Vagina (tissue), 2 donors: Measurements from ENCODE around the gene MAPK6. TPM values are rescaled to one million over a fixed set of nuclear protein-coding genes. Genes with fewer than 3 reads are reported as not detected.
"Not testable (repeated sequence)": the region's sequence is repeated elsewhere in the genome, so short reads cannot be mapped to it uniquely, and the experiment has no call there.

ENCODE experiments used
- DNase-seq, 2 donors: peaks; one replicate each; pipeline ENCODE4 v3.0.0-alpha.2; 2017; ENCODE audit errors: extremely low spot score in 2 of 2
- H3K27ac ChIP-seq: fragments of 200-600 bp; sonication (generic); one replicate; pipeline ENCODE4 v1.5.1; 2019
- H3K27me3 ChIP-seq: fragments of 200-600 bp; sonication (generic); one replicate; pipeline ENCODE4 v1.5.1; 2019
- H3K36me3 ChIP-seq, 2 donors: fragments of 200-600 bp; sonication (generic); one replicate each; pipeline ENCODE4 v1.5.1; 2017 to 2019
- H3K4me1 ChIP-seq: fragments of 200-600 bp; sonication (generic); one replicate; pipeline ENCODE4 v1.5.1; 2019
- H3K4me3 ChIP-seq, 2 donors: fragments of 200-600 bp; sonication (generic); 1 replicate in 1 of 2; 2 replicates in 1 of 2; pipeline ENCODE4 v1.5.1; 2016 to 2019
- H3K9me3 ChIP-seq: fragments of 200-600 bp; sonication (generic); one replicate; pipeline ENCODE4 v1.5.1; 2019
- CTCF ChIP-seq, 3 experiments: fragments of 450-650 bp in 2 of 3; fragments of 200-600 bp in 1 of 3; sonication (generic) in 1 of 3; IDR thresholded peaks; one replicate each; pipeline ENCODE4 v1.5.1; 2017 to 2019; ENCODE audit warnings: antibody characterized with exemption in 3 of 3, mild to moderate bottlenecking in 2 of 3, moderate library complexity in 2 of 3
- POLR2A ChIP-seq, 2 donors: fragments of 450-650 bp; IDR thresholded peaks; one replicate each; pipeline ENCODE4 v1.6.1; 2017; ENCODE audit warnings: antibody characterized with exemption in 2 of 2, mild to moderate bottlenecking in 2 of 2, moderate library complexity in 2 of 2
- POLR2AphosphoS5 ChIP-seq, 2 donors: sonication (generic); formaldehyde crosslinking; IDR thresholded peaks; one replicate each; pipeline ENCODE4 v1.9.0; 2017; ENCODE audit warnings: antibody characterized with exemption in 2 of 2, mild to moderate bottlenecking in 2 of 2, low read depth in 1 of 2; ENCODE audit not compliant: insufficient read depth in 1 of 2
- intact Hi-C: fragments of 100-400 bp; cut with DNase I; formaldehyde crosslinking; loops from one replicate; pipeline ENCODE4 v1.15.1; 2023
- total RNA-seq: library from RNA; depleted of rRNA; stranded (reverse); fragments of >200 nt; gene quantifications from one replicate; pipeline ENCODE4 v1.2.3, GENCODE V29; 2016

The MAPK6 gene
- total RNA-seq, 1 donor from 2014 or later, result 41.0 TPM

- Histone ChIP-seq H3K9me3 (no peaks in the 10 kb centered on the region), H3K36me3 (no peaks in the 10 kb centered on the region), H3K4me3 (no peak overlapping the region), H3K4me1 (peaks cover 36% of the 10 kb centered on the region), H3K27ac (peak overlapping the region; percentile 71), H3K27me3 (no peaks in the 10 kb centered on the region)
- intact Hi-C loops, result no loop called here
- TF ChIP-seq CTCF (IDR thresholded peaks at IDR 0.05) (no peak), POLR2AphosphoS5 (IDR thresholded peaks at IDR 0.05; ENCODE audit: insufficient read depth in 1 of 2, low read depth in 1 of 2) (peak; percentile 58 to 91)
- no peak for DNase-seq
Observed at GRCh38 chr15:52093539-52094510, 74.8 kb downstream of the MAPK6 start.

- TF ChIP-seq POLR2AphosphoS5 (IDR thresholded peaks at IDR 0.05; ENCODE audit: insufficient read depth in 1 of 2, low read depth in 1 of 2), result peak in 1 of 2 donors; percentile 78
- TF ChIP-seq POLR2A (IDR thresholded peaks at IDR 0.05), result no peak
- no peak for DNase-seq
- H3K36me3 ChIP-seq, result no peaks in the 10 kb centered on the region
- H3K4me3 ChIP-seq, result no peak overlapping the region
- intact Hi-C loops, result no loop called here
- peaks cover 36% of the 10 kb centered on the region for H3K4me1 ChIP-seq
- H3K9me3 ChIP-seq, result no peaks in the 10 kb centered on the region
- H3K27ac ChIP-seq, result peak overlapping the region; percentile 71
- no peaks in the 10 kb centered on the region for H3K27me3 ChIP-seq
Observed at GRCh38 chr15:52094811-52095584, 76.0 kb downstream of the MAPK6 start.

GRCh38 chr15:52095597-52096262 is 76.7 kb downstream of the MAPK6 start:
- H3K27me3 ChIP-seq, result no peaks in the 10 kb centered on the region
- intact Hi-C loops, result no loop called here
- peak overlapping the region; percentile 71 for H3K27ac ChIP-seq
- no peaks in the 10 kb centered on the region for H3K36me3 ChIP-seq
- no peak overlapping the region for H3K4me3 ChIP-seq
- H3K4me1 ChIP-seq, result peaks cover 36% of the 10 kb centered on the region
- TF ChIP-seq CTCF (IDR thresholded peaks at IDR 0.05), result no peak
- no peak for TF ChIP-seq POLR2A (IDR thresholded peaks at IDR 0.05)
- peak in 1 of 2 donors; percentile 95 for TF ChIP-seq POLR2AphosphoS5 (IDR thresholded peaks at IDR 0.05; ENCODE audit: insufficient read depth in 1 of 2, low read depth in 1 of 2)
- H3K9me3 ChIP-seq, result no peaks in the 10 kb centered on the region
- DNase-seq, result no peak

- peaks cover 36% of the 10 kb centered on the region for H3K4me1 ChIP-seq
- H3K27me3 ChIP-seq, intact Hi-C loops, H3K4me3 ChIP-seq, H3K9me3 ChIP-seq, H3K36me3 ChIP-seq, DNase-seq: not testable (repeated sequence)
- H3K27ac ChIP-seq, result peak overlapping the region; percentile 51
Observed at GRCh38 chr15:52096536-52096935, 77.5 kb downstream of the MAPK6 start.

- no peak for DNase-seq
- H3K27ac ChIP-seq, result peak overlapping the region; percentile 59
- peaks cover 38% of the 10 kb centered on the region for H3K4me1 ChIP-seq
- no peaks in the 10 kb centered on the region for H3K36me3 ChIP-seq
- no peak overlapping the region for H3K4me3 ChIP-seq
- TF ChIP-seq POLR2A (IDR thresholded peaks at IDR 0.05) (no peak), CTCF (IDR thresholded peaks at IDR 0.05) (no peak), POLR2AphosphoS5 (IDR thresholded peaks at IDR 0.05; ENCODE audit: insufficient read depth in 1 of 2, low read depth in 1 of 2) (no peak)
- intact Hi-C loops, result no loop called here
- H3K9me3 ChIP-seq, result no peaks in the 10 kb centered on the region
- no peaks in the 10 kb centered on the region for H3K27me3 ChIP-seq
Observed at GRCh38 chr15:52097180-52097579, 78.2 kb downstream of the MAPK6 start.
